A549 (cell line): ENCODE measurements around the gene WNT7B. TPM values are rescaled to one million over a fixed set of nuclear protein-coding genes. Genes with fewer than 3 reads are reported as not detected.

Experiments
- ATAC-seq, 2 experiments: fragments of 200-7000 bp in 1 of 2; fragments of >200 bp in 1 of 2; cut with Nextera tagmentation in 1 of 2; cut with Tn5 transposase in 1 of 2; 3 replicates each; pipeline versions ENCODE4 v1.8.0 to v1.9.1; 2018 to 2020; ENCODE audit warnings: mild to moderate bottlenecking in 1 of 2, moderate library complexity in 1 of 2
- CTCF ChIA-PET: fragments of 300-600 bp; sonication (Branson Sonifier 250); formaldehyde crosslinking; extraction: SDS; loops from one replicate; lab custom pipeline; 2021; ENCODE audit warnings: antibody characterized with exemption, inconsistent platforms; lab: Yijun Ruan, JAX
- POLR2A ChIA-PET: fragments of 350-600 bp; formaldehyde crosslinking; extraction: SDS; loops from one replicate; lab custom pipeline; 2021; ENCODE audit warnings: antibody characterized with exemption, inconsistent platforms; lab: Yijun Ruan, JAX
- DNase-seq, 2 experiments: peaks; one replicate each; pipeline versions ENCODE4 v3.0.0 to v3.0.0-alpha.2; 2011 to 2016; ENCODE audit warnings: low read depth in 1 of 2, low spot score in 1 of 2
- FAIRE-seq: peaks from 2 replicates; lab custom pipeline; 2011; peaks lifted over from hg19 to GRCh38; lab: Jason Lieb, UNC
- H3K27ac ChIP-seq, 2 experiments: fragments of >200 bp; sonication (Bioruptor Twin); formaldehyde crosslinking; 3 replicates each; pipeline ENCODE4 v1.5.1; 2016 to 2017
- H3K4me1 ChIP-seq: fragments of >200 bp; sonication (Bioruptor Twin); formaldehyde crosslinking; 3 replicates; pipeline ENCODE4 v1.6.1; 2016
- H3K4me2 ChIP-seq: fragments of >200 bp; sonication (Bioruptor Twin); formaldehyde crosslinking; 3 replicates; pipeline ENCODE4 v1.6.1; 2016
- H3K4me3 ChIP-seq: fragments of >200 bp; sonication (Bioruptor Twin); formaldehyde crosslinking; 3 replicates; pipeline ENCODE4 v1.5.1; 2016
- H3K9me3 ChIP-seq: fragments of >200 bp; sonication (Bioruptor Twin); formaldehyde crosslinking; 3 replicates; pipeline ENCODE4 v1.6.1; 2016
- BHLHE40 ChIP-seq: IDR thresholded peaks from 2 replicates; pipeline ENCODE4 v1.6.1; 2012; ENCODE audit warnings: low read depth, low read length, inconsistent platforms
- CEBPB ChIP-seq, 2 experiments: fragments of >200 bp in 1 of 2; sonication (Bioruptor Twin) in 1 of 2; formaldehyde crosslinking in 1 of 2; IDR thresholded peaks; 2 replicates each; pipeline ENCODE4 v1.6.1; 2012 to 2016
- CHD2 ChIP-seq: fragments of 150-350 bp; IDR thresholded peaks from 2 replicates; pipeline ENCODE4 v1.6.1; 2014; ENCODE audit warnings: low read length; ENCODE audit not compliant: partially characterized antibody
- EP300 ChIP-seq, 2 experiments: fragments of >200 bp; sonication (Bioruptor Twin); formaldehyde crosslinking; IDR thresholded peaks; 2 replicates in 1 of 2; 3 replicates in 1 of 2; pipeline ENCODE4 v1.6.1; 2016 to 2017
- ESRRA ChIP-seq: fragments of 150-350 bp; IDR thresholded peaks from 2 replicates; pipeline ENCODE4 v1.6.1; 2014; ENCODE audit warnings: mild to moderate bottlenecking, low read length, borderline replicate concordance
- FOSB ChIP-seq: fragments of 250-450 bp; sonication (Bioruptor Pico); IDR thresholded peaks from 2 replicates; pipeline ENCODE4 v1.5.0; 2020; ENCODE audit warnings: mild to moderate bottlenecking, moderate library complexity
- GATA3 ChIP-seq: IDR thresholded peaks from 2 replicates; pipeline ENCODE4 v1.6.1; 2012; ENCODE audit warnings: borderline replicate concordance
- HEYL ChIP-seq: fragments of 250-450 bp; sonication (Bioruptor Pico); IDR thresholded peaks from 2 replicates; pipeline ENCODE4 v1.8.0; 2021; ENCODE audit warnings: mild to moderate bottlenecking, moderate library complexity
- HOXB13 ChIP-seq: fragments of 250-450 bp; sonication (Bioruptor Pico); IDR thresholded peaks from 2 replicates; pipeline ENCODE4 v1.5.0; 2020; ENCODE audit warnings: low read depth, mild to moderate bottlenecking, moderate library complexity
- HOXB5 ChIP-seq: fragments of 250-450 bp; sonication (Bioruptor Pico); IDR thresholded peaks from 2 replicates; pipeline ENCODE4 v1.5.0; 2020; ENCODE audit warnings: mild to moderate bottlenecking, moderate library complexity
- JUNB ChIP-seq: fragments of >200 bp; sonication (Bioruptor Twin); formaldehyde crosslinking; IDR thresholded peaks from 2 replicates; pipeline ENCODE4 v1.6.1; 2016
- KDM1A ChIP-seq: fragments of 200-600 bp; sonication (generic); IDR thresholded peaks from 2 replicates; pipeline ENCODE4 v1.6.1; 2016; ENCODE audit warnings: low read depth, mild to moderate bottlenecking
- MAZ ChIP-seq: fragments of 150-350 bp; IDR thresholded peaks from 2 replicates; pipeline ENCODE4 v1.6.1; 2014; ENCODE audit warnings: antibody characterized with exemption, low read depth, low read length, borderline replicate concordance
- MYC ChIP-seq: IDR thresholded peaks from 2 replicates; pipeline ENCODE4 v1.6.1; 2012; ENCODE audit warnings: mild to moderate bottlenecking, inconsistent platforms, low read length, improper control_type of control experiment, borderline replicate concordance
- NPAS2 ChIP-seq: fragments of 250-450 bp; sonication (Bioruptor Pico); IDR thresholded peaks from 2 replicates; pipeline ENCODE4 v1.8.0; 2022; ENCODE audit warnings: mild to moderate bottlenecking, moderate library complexity, borderline replicate concordance
- NR3C1 ChIP-seq: fragments of >200 bp; sonication (Bioruptor Twin); formaldehyde crosslinking; IDR thresholded peaks from 3 replicates; pipeline ENCODE4 v1.6.1; 2017
- POLR2A ChIP-seq: IDR thresholded peaks from 2 replicates; pipeline ENCODE4 v1.6.1; 2012; ENCODE audit warnings: mild to moderate bottlenecking, low read length
- POLR2AphosphoS2 ChIP-seq: conservative IDR thresholded peaks from 2 replicates; pipeline ENCODE4 v1.6.1; 2012; ENCODE audit warnings: low read length, improper control_type of control experiment, inconsistent platforms
- RAD21 ChIP-seq, 2 experiments: fragments of >200 bp in 1 of 2; sonication (Bioruptor Twin) in 1 of 2; formaldehyde crosslinking in 1 of 2; IDR thresholded peaks in 1 of 2; conservative IDR thresholded peaks in 1 of 2; 2 replicates in 1 of 2; 3 replicates in 1 of 2; pipeline ENCODE4 v1.6.1; 2012 to 2018; ENCODE audit warnings: inconsistent platforms in 1 of 2
- RARB ChIP-seq: fragments of 250-450 bp; sonication (Bioruptor Pico); IDR thresholded peaks from 2 replicates; pipeline ENCODE4 v1.8.0; 2021; ENCODE audit warnings: mild to moderate bottlenecking, moderate library complexity
- RNF2 ChIP-seq: fragments of 200-600 bp; sonication (generic); IDR thresholded peaks from 2 replicates; pipeline ENCODE4 v1.6.1; 2016; ENCODE audit warnings: low read depth, mild to moderate bottlenecking, antibody characterized with exemption, moderate library complexity, borderline replicate concordance
- SREBF2 ChIP-seq: fragments of 450-650 bp; IDR thresholded peaks from 2 replicates; pipeline ENCODE4 v1.6.1; 2014; ENCODE audit warnings: mild to moderate bottlenecking, moderate library complexity
- WGBS: methylation state at CpG from one replicate; pipeline ENCODE4 v1.1.6; 2017; ENCODE audit errors: missing lambda C conversion rate; 5-methylcytosine and 5-hydroxymethylcytosine counted together
- polyA plus RNA-seq, 4 experiments: library from polyadenylated mRNA; depleted of rRNA in 3 of 4; stranded (reverse); fragments of >200 nt; fragmentation: RNase III in 1 of 4; extraction: RNeasy Plus Mini Kit Qiagen cat#74134 plus additional on column Dnase treatment in 1 of 4; gene quantifications; 2 replicates in 3 of 4; 3 replicates in 1 of 4; pipeline ENCODE4 v1.2.3, GENCODE V29; 2011 to 2017
- TF ChIP-seq, protein P1 (sequence below): IDR thresholded peaks from 2 replicates; pipeline ENCODE4 v1.6.1; 2012
- TF ChIP-seq, protein P2 (sequence below): fragments of >200 bp; sonication (Bioruptor Twin); formaldehyde crosslinking; IDR thresholded peaks from 3 replicates; pipeline ENCODE4 v1.5.1; 2016
- TF ChIP-seq, protein P3 (sequence below): fragments of 450-650 bp; IDR thresholded peaks from 2 replicates; pipeline ENCODE4 v1.6.1; 2014; ENCODE audit warnings: antibody characterized with exemption
- TF ChIP-seq, protein P4 (sequence below): fragments of >200 bp; sonication (Bioruptor Twin); formaldehyde crosslinking; IDR thresholded peaks from 3 replicates; pipeline ENCODE4 v1.6.1; 2016
- TF ChIP-seq, protein P5 (sequence below): fragments of 200-600 bp; sonication (generic); IDR thresholded peaks from 2 replicates; pipeline ENCODE4 v1.6.1; 2016; ENCODE audit warnings: antibody characterized with exemption, mild to moderate bottlenecking, moderate library complexity

WNT7B gene
- polyA plus RNA-seq, 2 of the 4 experiments (the other 2 are of a cell fraction), result 16.9 to 80.8 TPM

DNA sequence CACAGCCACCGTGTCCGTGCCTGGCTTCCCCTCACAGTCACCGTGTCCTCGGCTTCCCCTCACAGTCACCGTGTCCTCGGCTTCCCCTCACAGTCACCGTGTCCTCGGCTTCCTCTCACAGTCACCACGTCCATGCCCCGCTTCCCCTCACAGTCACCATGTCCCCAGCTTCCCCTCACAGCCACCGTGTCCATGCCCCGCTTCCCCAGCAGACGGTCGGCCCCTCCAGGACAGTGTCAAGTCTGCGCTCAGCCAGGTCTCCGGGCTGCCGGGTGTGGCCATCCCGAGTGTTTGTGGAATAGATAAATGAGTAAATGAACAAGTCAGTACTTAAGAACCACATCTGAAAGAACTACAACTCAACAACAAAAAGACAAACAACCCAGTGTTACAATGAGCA is 23.8 kb downstream of the WNT7B start:
- 91% methylated on average over 18 of the region's 18 CpGs for WGBS
- TF ChIP-seq MYC, result no peak
- TF ChIP-seq NPAS2 (CRISPR knock-in tag), result no peak
- TF ChIP-seq, protein P1, sequence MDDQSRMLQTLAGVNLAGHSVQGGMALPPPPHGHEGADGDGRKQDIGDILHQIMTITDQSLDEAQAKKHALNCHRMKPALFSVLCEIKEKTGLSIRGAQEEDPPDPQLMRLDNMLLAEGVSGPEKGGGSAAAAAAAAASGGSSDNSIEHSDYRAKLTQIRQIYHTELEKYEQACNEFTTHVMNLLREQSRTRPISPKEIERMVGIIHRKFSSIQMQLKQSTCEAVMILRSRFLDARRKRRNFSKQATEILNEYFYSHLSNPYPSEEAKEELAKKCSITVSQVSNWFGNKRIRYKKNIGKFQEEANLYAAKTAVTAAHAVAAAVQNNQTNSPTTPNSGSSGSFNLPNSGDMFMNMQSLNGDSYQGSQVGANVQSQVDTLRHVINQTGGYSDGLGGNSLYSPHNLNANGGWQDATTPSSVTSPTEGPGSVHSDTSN, result no peak
- TF ChIP-seq JUNB, result no peak
- TF ChIP-seq, protein P2, sequence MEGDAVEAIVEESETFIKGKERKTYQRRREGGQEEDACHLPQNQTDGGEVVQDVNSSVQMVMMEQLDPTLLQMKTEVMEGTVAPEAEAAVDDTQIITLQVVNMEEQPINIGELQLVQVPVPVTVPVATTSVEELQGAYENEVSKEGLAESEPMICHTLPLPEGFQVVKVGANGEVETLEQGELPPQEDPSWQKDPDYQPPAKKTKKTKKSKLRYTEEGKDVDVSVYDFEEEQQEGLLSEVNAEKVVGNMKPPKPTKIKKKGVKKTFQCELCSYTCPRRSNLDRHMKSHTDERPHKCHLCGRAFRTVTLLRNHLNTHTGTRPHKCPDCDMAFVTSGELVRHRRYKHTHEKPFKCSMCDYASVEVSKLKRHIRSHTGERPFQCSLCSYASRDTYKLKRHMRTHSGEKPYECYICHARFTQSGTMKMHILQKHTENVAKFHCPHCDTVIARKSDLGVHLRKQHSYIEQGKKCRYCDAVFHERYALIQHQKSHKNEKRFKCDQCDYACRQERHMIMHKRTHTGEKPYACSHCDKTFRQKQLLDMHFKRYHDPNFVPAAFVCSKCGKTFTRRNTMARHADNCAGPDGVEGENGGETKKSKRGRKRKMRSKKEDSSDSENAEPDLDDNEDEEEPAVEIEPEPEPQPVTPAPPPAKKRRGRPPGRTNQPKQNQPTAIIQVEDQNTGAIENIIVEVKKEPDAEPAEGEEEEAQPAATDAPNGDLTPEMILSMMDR, result no peak
- TF ChIP-seq KDM1A, result no peak
- TF ChIP-seq POLR2A, result no peak
- no peak for TF ChIP-seq NR3C1
- TF ChIP-seq, protein P3, sequence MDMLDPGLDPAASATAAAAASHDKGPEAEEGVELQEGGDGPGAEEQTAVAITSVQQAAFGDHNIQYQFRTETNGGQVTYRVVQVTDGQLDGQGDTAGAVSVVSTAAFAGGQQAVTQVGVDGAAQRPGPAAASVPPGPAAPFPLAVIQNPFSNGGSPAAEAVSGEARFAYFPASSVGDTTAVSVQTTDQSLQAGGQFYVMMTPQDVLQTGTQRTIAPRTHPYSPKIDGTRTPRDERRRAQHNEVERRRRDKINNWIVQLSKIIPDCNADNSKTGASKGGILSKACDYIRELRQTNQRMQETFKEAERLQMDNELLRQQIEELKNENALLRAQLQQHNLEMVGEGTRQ, result no peak
- no peak for TF ChIP-seq BHLHE40
- no peak for TF ChIP-seq HOXB13 (CRISPR knock-in tag)
- no peak for TF ChIP-seq SREBF2
- no peak for TF ChIP-seq HEYL (CRISPR knock-in tag)
- no peak for TF ChIP-seq RNF2
- TF ChIP-seq, protein P4, sequence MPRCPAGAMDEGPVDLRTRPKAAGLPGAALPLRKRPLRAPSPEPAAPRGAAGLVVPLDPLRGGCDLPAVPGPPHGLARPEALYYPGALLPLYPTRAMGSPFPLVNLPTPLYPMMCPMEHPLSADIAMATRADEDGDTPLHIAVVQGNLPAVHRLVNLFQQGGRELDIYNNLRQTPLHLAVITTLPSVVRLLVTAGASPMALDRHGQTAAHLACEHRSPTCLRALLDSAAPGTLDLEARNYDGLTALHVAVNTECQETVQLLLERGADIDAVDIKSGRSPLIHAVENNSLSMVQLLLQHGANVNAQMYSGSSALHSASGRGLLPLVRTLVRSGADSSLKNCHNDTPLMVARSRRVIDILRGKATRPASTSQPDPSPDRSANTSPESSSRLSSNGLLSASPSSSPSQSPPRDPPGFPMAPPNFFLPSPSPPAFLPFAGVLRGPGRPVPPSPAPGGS, result no peak
- no peak for TF ChIP-seq EP300 (IDR thresholded peaks at IDR 0.05)
- Histone ChIP-seq H3K4me2 (no peak overlapping the region), H3K9me3 (no peaks in the 10 kb centered on the region), H3K4me3 (no peak overlapping the region), H3K27ac (peak overlapping the region in 1 of 2 experiments; percentile 54; a peak in 2 of 6 replicates), H3K4me1 (peaks cover 80% of the 10 kb centered on the region)
- no peak for FAIRE-seq
- CTCF ChIA-PET, result no interaction called here
- no peak for ATAC-seq
- POLR2A ChIA-PET, result no interaction called here
- DNase-seq, result no peak

DNA sequence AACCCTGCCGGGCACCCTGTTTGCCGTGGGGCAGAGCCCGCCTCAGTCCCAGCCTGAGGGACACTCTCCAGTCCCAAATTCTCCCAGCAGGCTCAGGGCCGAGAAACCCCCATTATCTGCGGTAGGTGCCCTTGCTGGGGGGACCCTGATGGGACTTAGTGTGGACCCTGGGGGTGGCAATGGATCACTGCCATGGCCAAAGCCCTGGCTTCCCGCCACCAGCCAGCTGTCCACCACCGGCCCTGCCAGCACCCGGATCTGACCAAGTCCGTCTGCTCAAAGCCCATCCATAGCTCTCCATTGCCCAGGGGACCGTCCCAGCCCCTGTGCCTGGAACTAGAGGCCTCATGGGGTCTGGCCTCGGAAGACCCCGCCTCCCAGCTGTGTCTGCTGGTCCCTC is 24.4 kb downstream of the WNT7B start:
- CTCF ChIA-PET, result interaction anchor here (1.5 kb wide), 1 partner anchor 88 kb away, joined by 3 read pairs; no protein-coding TSS in a partner anchor

DNA sequence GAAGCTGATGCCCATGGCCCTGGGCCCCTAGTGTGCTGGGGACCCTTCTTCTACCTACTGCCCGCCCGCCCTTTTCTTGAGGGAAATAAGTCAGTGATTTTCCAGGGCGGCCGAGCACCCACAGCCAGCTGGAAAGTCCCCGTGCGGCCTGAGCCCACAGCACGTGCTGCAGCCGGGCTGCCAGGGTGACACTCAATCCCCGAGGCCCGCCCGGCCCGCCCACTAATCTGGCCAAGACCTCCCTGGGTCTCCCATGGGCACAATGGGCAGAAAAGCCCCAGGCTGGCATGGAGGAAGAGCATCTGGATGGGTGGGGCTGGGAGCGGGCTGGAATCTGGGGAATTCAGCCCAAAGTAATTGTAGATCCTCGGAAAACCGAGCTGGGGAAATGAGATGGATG is 24.8 kb downstream of the WNT7B start:
- peak overlapping the region in 1 of 2 experiments; percentile 54; a peak in 3 of 6 replicates for H3K27ac ChIP-seq
- no peak for FAIRE-seq
- CTCF ChIA-PET, result interaction anchor here (0.9 to 1.5 kb wide), 2 partner anchors 88 to 374 kb away, joined by 3 read pairs; no protein-coding TSS in a partner anchor
- DNase-seq, result no peak
- WGBS, result 78% methylated on average over 11 of the region's 15 CpGs
- peaks cover 87% of the 10 kb centered on the region for H3K4me1 ChIP-seq
- no peaks in the 10 kb centered on the region for H3K9me3 ChIP-seq
- no peak overlapping the region for H3K4me3 ChIP-seq
- H3K4me2 ChIP-seq, result no peak overlapping the region
- POLR2A ChIA-PET, result no interaction called here
- ATAC-seq, result no peak
- TF ChIP-seq HOXB5 (CRISPR knock-in tag) (no peak), CHD2 (no peak), SREBF2 (no peak), RAD21 (conservative IDR thresholded peaks at IDR 0.05 in 1 of 2, IDR thresholded peaks at IDR 0.05 in 1 of 2) (no peak), ESRRA (no peak), MAZ (no peak), FOSB (no peak), GATA3 (no peak), HOXB13 (CRISPR knock-in tag) (no peak)
- TF ChIP-seq, protein P5, sequence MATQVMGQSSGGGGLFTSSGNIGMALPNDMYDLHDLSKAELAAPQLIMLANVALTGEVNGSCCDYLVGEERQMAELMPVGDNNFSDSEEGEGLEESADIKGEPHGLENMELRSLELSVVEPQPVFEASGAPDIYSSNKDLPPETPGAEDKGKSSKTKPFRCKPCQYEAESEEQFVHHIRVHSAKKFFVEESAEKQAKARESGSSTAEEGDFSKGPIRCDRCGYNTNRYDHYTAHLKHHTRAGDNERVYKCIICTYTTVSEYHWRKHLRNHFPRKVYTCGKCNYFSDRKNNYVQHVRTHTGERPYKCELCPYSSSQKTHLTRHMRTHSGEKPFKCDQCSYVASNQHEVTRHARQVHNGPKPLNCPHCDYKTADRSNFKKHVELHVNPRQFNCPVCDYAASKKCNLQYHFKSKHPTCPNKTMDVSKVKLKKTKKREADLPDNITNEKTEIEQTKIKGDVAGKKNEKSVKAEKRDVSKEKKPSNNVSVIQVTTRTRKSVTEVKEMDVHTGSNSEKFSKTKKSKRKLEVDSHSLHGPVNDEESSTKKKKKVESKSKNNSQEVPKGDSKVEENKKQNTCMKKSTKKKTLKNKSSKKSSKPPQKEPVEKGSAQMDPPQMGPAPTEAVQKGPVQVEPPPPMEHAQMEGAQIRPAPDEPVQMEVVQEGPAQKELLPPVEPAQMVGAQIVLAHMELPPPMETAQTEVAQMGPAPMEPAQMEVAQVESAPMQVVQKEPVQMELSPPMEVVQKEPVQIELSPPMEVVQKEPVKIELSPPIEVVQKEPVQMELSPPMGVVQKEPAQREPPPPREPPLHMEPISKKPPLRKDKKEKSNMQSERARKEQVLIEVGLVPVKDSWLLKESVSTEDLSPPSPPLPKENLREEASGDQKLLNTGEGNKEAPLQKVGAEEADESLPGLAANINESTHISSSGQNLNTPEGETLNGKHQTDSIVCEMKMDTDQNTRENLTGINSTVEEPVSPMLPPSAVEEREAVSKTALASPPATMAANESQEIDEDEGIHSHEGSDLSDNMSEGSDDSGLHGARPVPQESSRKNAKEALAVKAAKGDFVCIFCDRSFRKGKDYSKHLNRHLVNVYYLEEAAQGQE, result no peak

More for the DNA sequence above, 24.4 kb downstream of the WNT7B start:
- DNase-seq (no peak), FAIRE-seq (no peak), ATAC-seq (no peak)
- Histone ChIP-seq H3K9me3 (no peaks in the 10 kb centered on the region), H3K4me2 (no peak overlapping the region), H3K4me1 (peaks cover 83% of the 10 kb centered on the region), H3K4me3 (no peak overlapping the region), H3K27ac (peak overlapping the region in 1 of 2 experiments; percentile 54; a peak in 3 of 6 replicates)
- WGBS, result 89% methylated on average over 10 of the region's 12 CpGs
- TF ChIP-seq HOXB13 (CRISPR knock-in tag) (no peak), RARB (CRISPR knock-in tag) (no peak), GATA3 (no peak), POLR2AphosphoS2 (no peak), KDM1A (no peak), NR3C1 (no peak), CEBPB (IDR thresholded peaks at IDR 0.05) (no peak), EP300 (IDR thresholded peaks at IDR 0.05) (no peak)
- POLR2A ChIA-PET, result no interaction called here
